Activated naive CD4-positive, alpha-beta T cell treated with anti-CD3 and anti-CD28 coated beads, Interleukin-2, amount 50 U/mL, for 24 hours (primary cell): Measurements from ENCODE around the gene STX16.
A peak's percentile ranks its signal among the peaks of the same experiment; 100 is the strongest.

Source experiments
- H3K27ac Mint-ChIP-seq: one replicate; pipeline ENCODE4 v1.8.0; 2021; ENCODE audit warnings: mild to moderate bottlenecking, mixed read lengths
- H3K27me3 Mint-ChIP-seq: one replicate; pipeline ENCODE4 v1.8.0; 2021; ENCODE audit warnings: mixed read lengths
- H3K36me3 Mint-ChIP-seq: one replicate; pipeline ENCODE4 v1.8.0; 2021; ENCODE audit warnings: mixed read lengths
- H3K4me1 Mint-ChIP-seq: one replicate; pipeline ENCODE4 v1.8.0; 2021; ENCODE audit warnings: mixed read lengths
- H3K4me3 Mint-ChIP-seq: one replicate; pipeline ENCODE4 v1.8.0; 2021; ENCODE audit warnings: mild to moderate bottlenecking, mixed read lengths
- H3K9me3 Mint-ChIP-seq: one replicate; pipeline ENCODE4 v1.8.0; 2021; ENCODE audit warnings: mixed read lengths

Gene STX16

DNA sequence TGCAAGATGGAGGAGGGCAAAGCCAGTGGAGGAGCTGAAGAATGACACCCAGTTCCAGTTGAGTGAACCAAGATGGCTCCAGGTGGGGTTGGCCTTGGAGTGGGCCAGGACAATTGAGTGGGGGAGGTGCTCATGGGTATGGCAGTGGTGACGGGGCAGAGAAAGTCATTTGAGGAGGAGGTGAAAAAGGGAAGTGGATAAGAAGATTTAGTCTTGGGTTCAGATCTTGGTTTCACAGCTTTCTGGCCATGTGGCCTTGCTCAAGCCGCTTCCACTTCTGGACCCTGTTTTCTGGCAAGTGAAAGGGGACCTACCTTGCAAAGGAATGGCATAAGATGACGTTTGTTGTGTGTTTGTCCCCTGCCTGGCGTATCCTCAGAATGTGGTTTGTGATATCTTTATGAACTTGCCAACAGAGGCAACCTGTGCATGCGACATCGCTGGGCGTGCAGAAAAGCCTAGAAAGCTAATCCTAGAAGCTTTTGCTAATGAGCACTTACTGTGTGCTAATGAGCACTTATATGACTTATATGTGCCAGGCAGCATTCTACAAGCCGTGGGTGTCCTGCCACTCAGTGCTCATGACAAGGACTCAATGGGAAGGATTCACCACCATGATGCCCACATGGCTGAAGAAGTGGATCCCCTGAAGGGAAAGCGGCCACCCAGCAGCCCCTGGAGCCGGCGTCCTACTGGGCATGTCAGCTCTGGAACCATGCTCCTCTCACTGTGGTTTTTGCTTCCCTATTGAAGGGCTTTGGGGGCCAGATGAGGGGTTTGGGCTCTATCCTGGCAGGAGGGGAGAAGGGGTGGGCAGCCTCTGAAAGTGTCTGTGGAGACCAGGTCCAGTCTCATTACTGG, 23.6 kb upstream of the STX16 start:
- peak overlapping the region; percentile 64 for H3K4me3 Mint-ChIP-seq
- peak overlapping the region; percentile 89 for H3K27ac Mint-ChIP-seq
- no peaks in the 10 kb centered on the region for H3K36me3 Mint-ChIP-seq
- no peaks in the 10 kb centered on the region for H3K27me3 Mint-ChIP-seq
- peaks cover 59% of the 10 kb centered on the region for H3K4me1 Mint-ChIP-seq
- H3K9me3 Mint-ChIP-seq, result no peaks in the 10 kb centered on the region

DNA sequence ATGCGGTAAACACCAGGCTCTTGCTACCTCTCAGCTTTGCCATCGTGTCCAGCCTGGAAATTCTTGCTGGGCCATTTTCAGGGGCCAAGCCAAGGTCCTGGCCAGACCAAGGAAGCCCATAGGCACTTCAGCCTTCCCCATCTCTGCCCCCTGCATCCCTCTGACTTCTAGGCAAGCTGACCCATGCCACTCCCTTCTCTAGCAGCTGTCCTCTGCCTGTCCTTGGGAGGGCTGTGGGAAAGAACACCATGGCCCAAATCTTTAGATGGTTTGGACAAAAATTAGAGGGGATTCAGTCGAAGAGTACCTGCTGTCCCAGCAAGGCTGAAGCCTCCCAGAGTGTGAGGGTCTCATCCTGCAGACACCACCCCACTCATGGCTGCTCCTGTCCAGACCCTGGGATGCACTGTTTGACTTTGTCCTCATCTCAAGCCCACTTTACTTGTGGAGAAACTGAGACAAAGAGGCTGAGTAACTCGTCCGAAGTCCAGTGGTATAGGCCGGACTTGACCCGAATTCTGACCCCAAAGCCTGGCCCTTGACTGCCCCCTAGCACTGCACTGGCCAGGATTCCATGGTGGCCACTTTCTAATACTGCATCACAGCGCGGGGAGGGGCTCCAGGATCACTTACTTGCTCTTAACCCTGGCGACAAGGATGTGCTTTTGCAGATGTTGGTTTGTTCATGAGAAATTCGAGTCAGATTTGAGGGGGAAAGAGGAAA, 22.4 kb upstream of the STX16 start:
- H3K27ac Mint-ChIP-seq, result peak overlapping the region; percentile 89
- H3K4me3 Mint-ChIP-seq, result peak overlapping the region; percentile 19
- H3K4me1 Mint-ChIP-seq, result peaks cover 68% of the 10 kb centered on the region
- H3K9me3 Mint-ChIP-seq, result no peaks in the 10 kb centered on the region
- H3K36me3 Mint-ChIP-seq, result no peaks in the 10 kb centered on the region
- no peaks in the 10 kb centered on the region for H3K27me3 Mint-ChIP-seq

DNA sequence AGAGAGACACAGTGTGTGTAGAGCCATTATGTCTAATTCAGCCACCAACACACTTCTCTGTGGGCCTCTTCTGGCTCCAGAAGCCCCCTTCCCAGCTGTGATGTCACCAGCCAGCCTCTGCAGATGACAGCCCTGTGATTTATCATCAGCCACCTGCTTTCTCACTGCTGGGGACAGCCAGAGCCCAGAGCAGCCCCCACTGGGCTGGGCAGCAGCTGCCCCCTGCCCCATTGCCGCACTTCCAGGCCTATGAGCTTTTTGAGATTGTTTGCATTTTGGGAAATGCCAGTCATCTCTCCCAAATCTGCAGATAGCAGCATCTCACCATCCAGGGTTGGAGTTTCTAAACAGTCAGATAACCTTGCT, 21.9 kb upstream of the STX16 start:
- Mint-ChIP-seq H3K27me3 (no peaks in the 10 kb centered on the region), H3K27ac (no peak overlapping the region), H3K36me3 (no peaks in the 10 kb centered on the region), H3K9me3 (no peaks in the 10 kb centered on the region), H3K4me3 (no peak overlapping the region), H3K4me1 (peaks cover 73% of the 10 kb centered on the region)

DNA sequence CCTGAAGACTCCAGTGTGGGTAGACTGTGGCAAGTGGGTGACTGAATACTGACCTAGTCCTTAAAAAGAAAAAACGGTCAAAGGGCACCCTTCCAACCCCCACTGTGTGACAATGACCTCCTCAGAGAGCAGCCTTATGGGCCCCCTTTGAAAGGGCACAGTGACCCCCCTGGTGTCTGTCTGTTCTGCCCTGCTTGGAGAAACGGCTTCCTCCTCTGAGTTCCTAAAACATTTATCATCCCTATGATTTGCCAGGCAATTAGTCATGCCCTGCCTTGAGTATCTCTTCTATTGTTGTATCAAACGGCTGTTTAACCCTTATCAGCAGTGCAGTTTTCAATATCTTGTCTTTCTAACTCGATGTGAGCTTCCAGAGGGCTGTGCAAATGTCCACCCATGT, 21.0 kb upstream of the STX16 start:
- peaks cover 75% of the 10 kb centered on the region for H3K4me1 Mint-ChIP-seq
- H3K27ac Mint-ChIP-seq, result peak overlapping the region; percentile 59
- H3K27me3 Mint-ChIP-seq, result no peaks in the 10 kb centered on the region
- no peaks in the 10 kb centered on the region for H3K36me3 Mint-ChIP-seq
- H3K4me3 Mint-ChIP-seq, result no peak overlapping the region
- H3K9me3 Mint-ChIP-seq, result no peaks in the 10 kb centered on the region

DNA sequence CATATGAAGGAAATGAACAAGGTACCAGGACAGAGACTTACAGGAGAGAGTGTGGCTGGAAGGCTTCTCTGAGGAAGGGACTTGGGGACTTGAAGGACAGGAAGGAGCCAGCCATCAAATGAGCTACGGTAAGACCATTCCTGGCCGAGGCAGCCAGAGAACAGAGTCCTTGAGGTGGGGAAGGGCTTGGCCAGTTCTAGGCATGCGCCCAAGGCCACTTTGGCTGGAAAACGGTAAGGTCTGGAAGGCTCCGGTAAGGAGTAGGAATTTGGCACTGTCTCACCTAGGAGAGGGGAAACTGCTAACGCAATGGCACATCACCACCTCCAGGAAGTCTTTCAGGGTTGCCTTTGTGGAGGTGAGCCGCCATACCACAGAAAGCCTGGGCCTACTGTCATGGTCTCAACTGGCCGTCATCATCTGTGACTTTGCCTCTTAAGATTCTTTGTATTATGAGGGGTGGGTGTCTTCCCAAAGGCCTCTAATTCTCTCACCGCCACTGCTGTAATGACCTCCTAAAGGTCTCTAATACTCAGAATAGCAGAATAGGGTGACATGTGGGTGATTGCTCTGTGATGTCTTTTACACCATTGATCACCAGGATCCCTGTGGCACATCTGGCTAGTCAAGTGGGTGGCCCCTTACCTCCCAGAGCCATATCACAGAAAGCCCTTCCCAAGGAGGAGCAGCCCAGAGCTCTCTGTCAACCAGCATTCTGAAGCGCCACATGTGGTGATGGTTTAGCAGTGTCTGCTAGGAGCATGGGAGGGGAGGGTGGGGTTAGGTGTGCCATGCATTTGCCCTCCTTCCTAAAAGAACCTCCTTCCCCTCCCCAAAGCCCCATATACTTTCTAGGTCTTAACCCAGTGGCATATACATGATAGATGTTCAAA, 17.7 kb upstream of the STX16 start:
- Mint-ChIP-seq H3K4me1 (peaks cover 61% of the 10 kb centered on the region), H3K27ac (peak overlapping the region; percentile 95), H3K4me3 (peak overlapping the region; percentile 70), H3K36me3 (no peaks in the 10 kb centered on the region), H3K27me3 (no peaks in the 10 kb centered on the region), H3K9me3 (no peaks in the 10 kb centered on the region)

DNA sequence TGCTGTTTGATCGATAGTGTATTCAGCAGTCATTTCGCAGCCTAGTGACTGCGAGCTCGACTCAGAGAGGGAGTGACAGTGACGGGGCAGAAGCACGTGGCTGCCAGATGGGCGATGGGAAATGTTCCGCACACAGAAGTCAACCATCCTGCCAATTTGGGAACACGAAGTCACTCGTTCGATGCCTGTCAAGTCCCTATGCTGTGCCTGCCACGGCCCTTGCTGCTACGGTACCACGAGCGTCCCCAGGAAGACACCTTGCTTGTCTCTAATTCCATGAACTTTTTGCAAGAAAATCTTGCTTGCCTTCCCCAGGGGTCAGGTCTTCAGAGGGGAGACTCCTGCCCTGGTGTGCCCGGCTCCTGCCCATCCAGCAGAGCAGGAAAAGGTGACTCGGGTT, 17.0 kb upstream of the STX16 start:
- peak overlapping the region; percentile 95 for H3K27ac Mint-ChIP-seq
- H3K9me3 Mint-ChIP-seq, result no peaks in the 10 kb centered on the region
- H3K4me1 Mint-ChIP-seq, result peaks cover 55% of the 10 kb centered on the region
- no peaks in the 10 kb centered on the region for H3K36me3 Mint-ChIP-seq
- H3K4me3 Mint-ChIP-seq, result peak overlapping the region; percentile 70
- H3K27me3 Mint-ChIP-seq, result no peaks in the 10 kb centered on the region

DNA sequence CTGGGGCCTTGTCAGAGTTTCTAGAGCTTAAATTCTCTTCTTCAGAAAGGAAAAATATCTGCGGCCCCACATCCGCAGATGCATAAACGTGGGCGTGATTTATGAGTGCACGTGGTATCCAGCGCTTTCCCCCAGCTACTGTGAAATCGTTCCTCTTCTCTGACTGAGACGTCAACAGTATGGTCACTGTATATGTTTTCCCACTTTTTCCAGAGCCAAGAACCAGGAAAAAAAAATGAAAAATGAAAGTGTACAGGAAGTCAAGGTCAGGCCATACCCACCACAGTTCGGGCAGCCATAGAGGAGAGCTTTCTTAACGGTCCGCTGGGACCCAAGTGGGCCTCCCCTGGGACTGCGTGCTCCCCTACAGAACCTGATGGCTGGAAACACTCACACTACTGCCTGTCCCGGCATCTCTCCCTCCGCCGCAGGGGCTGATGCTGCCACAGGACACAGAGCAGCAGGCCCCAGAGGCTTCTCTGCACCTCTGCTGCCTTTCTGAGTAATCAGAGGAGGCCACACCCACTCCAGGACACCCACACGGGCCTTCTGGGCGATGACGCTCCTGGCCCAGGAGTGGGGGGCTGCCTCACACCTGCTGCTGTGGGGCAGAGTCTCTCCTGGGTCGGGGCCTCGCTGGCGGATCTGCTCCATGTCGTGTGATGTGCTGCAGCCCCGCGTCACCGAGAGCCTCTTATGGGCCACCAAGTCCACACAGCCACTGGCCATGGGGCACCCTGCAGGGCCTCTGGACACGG, 16.4 kb upstream of the STX16 start:
- Mint-ChIP-seq H3K27me3 (no peaks in the 10 kb centered on the region), H3K9me3 (no peaks in the 10 kb centered on the region), H3K4me1 (peaks cover 48% of the 10 kb centered on the region), H3K36me3 (no peaks in the 10 kb centered on the region), H3K4me3 (peak overlapping the region; percentile 70), H3K27ac (peak overlapping the region; percentile 95)

DNA sequence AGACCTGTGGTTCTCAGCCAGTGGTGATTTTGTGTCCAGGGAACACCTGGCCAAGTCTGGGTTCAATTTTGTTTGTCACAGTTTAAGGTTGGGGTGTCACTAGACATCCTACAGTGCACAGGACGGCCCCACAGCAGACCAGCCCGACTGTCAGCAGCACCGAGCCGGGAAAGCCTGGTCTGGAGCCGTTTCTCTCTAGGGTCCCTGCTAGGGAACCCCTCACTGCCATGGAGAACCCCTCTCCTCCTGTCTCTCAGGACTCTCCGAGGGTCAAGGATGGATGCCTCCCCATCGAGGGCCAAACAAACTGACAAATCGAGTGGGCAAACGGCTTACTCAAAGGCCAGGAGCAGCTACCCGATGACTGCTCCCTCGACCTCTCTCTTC, 15.8 kb upstream of the STX16 start:
- Mint-ChIP-seq H3K4me1 (peaks cover 44% of the 10 kb centered on the region), H3K9me3 (no peaks in the 10 kb centered on the region), H3K27ac (peak overlapping the region; percentile 95), H3K27me3 (no peaks in the 10 kb centered on the region), H3K36me3 (no peaks in the 10 kb centered on the region), H3K4me3 (peak overlapping the region; percentile 70)

DNA sequence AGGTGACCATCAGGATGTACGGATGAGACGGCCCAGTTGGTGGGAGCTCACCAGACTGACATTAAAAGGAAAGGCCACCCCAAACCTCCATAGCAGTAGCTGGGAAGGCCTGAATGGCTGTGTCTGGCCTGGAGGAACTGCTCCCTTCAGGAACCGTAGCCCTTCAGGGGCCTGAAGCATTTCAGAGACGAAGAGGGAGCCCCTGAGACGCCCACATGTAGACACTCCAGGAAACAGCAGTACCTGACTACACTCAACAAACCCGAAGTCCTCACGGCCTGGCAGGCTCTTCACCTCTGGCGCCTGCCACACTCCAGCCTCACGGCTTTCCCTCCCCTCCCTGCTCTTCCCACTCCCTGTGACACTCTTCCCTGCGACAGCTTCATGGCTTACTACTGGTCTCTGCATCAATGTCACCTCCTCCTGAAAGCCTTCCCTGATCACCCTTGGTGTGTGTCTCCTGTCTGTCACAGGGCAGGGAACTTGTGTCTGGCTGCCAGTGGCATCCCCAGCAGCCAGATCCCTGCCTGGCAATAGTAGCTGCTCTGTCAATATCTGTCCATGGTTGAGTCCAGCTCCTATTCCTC, 14.6 kb upstream of the STX16 start:
- Mint-ChIP-seq H3K27ac (peak overlapping the region; percentile 94), H3K9me3 (no peaks in the 10 kb centered on the region), H3K4me3 (peak overlapping the region; percentile 19), H3K4me1 (peaks cover 38% of the 10 kb centered on the region), H3K27me3 (no peaks in the 10 kb centered on the region), H3K36me3 (no peaks in the 10 kb centered on the region)

DNA sequence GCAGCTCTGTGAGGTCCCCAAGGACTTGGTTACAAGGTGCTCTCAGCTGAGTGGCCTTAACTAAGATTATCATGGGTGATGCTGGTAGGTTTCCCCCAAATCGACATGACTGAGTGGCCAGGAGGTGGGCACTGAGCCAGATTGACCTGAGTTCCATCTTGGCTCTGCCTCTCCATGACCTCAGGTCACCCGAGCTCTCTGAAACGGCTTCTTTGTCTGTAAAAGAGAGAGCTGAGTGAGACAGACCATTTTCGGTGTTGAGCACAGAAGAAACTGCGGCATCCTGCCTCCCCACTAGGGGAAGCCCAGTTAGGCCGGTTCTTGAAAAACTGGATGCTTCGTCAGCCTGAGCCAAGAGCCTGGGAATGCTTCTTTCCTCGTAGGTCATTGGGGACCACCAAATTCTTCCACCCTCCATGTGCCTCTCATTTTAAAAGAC, 14.1 kb upstream of the STX16 start:
- peaks cover 38% of the 10 kb centered on the region for H3K4me1 Mint-ChIP-seq
- H3K27me3 Mint-ChIP-seq, result no peaks in the 10 kb centered on the region
- peak overlapping the region; percentile 94 for H3K27ac Mint-ChIP-seq
- H3K36me3 Mint-ChIP-seq, result no peaks in the 10 kb centered on the region
- no peaks in the 10 kb centered on the region for H3K9me3 Mint-ChIP-seq
- H3K4me3 Mint-ChIP-seq, result peak overlapping the region; percentile 19

DNA sequence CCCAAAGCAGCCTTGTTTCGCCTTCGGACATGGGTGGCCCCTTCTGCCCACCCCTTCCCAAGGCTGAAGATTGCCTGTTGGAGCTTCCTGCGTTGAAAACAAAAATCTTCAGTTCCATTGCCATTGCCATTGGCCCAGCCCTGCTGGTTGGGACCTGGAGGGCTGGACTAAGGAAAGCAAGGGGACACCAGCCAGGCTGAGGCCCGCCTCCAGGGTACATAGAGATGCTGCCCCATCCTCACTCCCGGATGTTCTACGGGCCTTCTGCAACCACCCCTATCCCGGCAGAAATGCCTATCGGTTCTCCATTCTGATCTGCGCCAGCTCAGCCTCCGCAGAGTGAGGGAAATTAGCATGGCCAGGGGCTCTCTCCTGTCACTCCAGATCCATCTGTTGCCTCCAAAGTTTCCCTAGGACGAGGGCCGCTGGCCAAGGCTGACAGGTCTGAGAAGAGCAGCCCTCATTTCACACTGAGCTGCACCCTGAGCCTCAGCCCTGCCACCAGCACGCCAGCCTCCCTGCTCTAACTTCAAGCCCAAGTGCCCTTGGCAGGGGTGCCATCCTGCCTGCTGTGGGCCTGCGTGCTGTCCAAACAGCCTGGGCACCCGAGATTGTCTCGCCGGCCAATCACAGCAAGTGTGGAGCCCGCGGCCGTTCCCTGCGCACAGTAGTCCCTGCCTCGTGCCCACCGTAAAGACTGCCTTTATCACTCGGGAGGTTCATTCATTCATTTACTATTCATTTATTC, 13.4 kb upstream of the STX16 start:
- Mint-ChIP-seq H3K27ac (no peak overlapping the region), H3K4me3 (no peak overlapping the region), H3K36me3 (no peaks in the 10 kb centered on the region), H3K4me1 (peaks cover 38% of the 10 kb centered on the region), H3K27me3 (peaks cover 1% of the 10 kb centered on the region), H3K9me3 (no peaks in the 10 kb centered on the region)

DNA sequence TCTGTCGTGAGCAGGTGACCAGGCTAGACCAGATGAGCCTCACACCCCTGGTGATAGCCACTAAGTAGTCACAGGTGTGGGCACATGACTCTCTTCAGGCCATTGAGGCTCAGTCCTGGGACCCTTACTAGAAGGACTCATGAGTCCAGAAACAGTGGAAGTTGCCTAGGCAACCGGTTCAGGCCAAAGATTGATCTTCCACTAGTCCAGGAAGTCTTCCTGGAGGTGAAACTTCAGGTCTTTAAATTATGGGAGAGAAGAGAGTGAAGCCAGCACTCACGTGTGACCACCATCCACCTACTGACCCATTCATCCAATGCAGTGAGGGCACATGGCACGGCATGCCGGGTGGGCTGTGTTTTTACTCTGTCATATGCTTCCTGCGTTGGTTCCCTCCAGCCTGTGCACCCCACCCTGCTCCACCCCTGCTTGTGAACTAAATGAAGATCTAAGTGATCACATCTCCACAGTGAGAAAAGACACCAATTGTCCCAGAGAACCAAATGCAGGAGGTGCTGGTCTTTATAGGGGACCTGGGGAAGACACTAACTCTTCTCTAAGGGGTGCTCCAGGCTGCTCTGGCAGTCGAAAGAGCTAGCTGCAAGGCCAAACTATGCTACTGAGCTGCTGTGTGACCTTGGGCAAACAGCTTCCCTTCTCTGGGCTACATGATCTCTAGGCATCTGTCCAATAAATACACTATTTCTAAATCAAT, 12.5 kb upstream of the STX16 start:
- Mint-ChIP-seq H3K4me3 (no peak overlapping the region), H3K27ac (no peak overlapping the region), H3K9me3 (no peaks in the 10 kb centered on the region), H3K36me3 (no peaks in the 10 kb centered on the region), H3K4me1 (peaks cover 29% of the 10 kb centered on the region), H3K27me3 (peaks cover 1% of the 10 kb centered on the region)

DNA sequence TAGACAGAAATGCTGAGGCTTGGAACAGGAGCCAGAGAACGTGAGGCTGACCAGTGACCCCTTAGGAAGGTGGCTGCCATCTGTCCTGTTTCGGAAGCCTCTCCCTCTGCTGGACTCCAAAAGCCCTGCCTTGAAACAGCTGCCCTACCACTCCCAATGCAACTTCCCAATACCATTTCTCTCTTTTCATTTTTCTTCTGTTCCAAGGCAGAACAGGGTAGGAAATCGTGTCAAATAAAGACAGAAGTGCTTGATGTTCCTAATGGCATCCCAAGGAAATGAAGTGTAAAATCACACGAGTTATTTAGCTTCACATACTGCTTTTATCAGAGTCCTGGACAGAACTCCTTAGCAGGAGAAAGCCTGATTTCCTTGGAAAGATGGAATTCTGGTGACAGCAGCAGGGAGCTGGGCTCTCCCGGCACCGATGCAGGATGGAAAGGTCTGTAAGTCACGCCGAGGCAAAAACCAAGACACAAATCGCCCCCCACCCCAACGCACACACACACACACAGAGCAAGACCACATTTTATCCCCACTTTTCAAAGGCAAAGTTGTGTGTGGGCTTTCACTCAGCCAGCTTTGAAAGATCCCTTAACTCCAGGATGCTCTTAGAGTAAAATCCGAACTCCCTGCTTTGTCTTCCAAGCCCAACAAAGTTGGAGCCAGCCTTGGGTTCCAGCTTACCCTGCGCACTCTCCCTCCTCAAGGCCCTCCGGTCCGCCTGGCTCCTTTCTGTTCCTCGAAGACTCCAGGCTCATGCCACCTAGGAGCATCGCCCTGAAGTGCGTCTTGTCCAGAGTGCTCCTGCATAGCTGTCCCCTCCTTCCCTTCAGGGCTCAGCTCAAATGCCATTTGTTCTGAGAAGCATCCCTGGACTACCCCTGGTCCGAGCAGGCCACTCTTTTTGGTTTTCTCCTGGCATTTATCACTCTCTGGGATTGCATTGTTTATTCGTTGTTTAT, 11.6 kb upstream of the STX16 start:
- Mint-ChIP-seq H3K4me3 (no peak overlapping the region), H3K27me3 (peaks cover 1% of the 10 kb centered on the region), H3K4me1 (peaks cover 22% of the 10 kb centered on the region), H3K36me3 (no peaks in the 10 kb centered on the region), H3K9me3 (no peaks in the 10 kb centered on the region), H3K27ac (no peak overlapping the region)
